Central memory CD8-positive, alpha-beta T cell (primary cell): ENCODE results near the gene HELQ.
"Not testable (repeated sequence)": the region's sequence is repeated elsewhere in the genome, so short reads cannot be mapped to it uniquely, and the experiment has no call there.

Experiments
- ATAC-seq: fragments of 150-1000 bp; cut with Tn5 transposase; replicated peaks from 2 replicates; pipeline ENCODE4 v1.10.0; 2022; ENCODE audit warnings: mild to moderate bottlenecking, moderate FRiP score, moderate number of reproducible peaks; ENCODE audit not compliant: poor library complexity, severe bottlenecking; ENCODE audit errors: extremely low read depth
- DNase-seq, 2 donors: peaks; one replicate each; pipeline ENCODE4 v3.0.0; 2021; ENCODE audit warnings: low spot score in 2 of 2
- H3K27ac Mint-ChIP-seq: one replicate; pipeline ENCODE4 v1.8.0; 2022; ENCODE audit warnings: low read depth, mild to moderate bottlenecking, moderate library complexity, mixed read lengths
- H3K27me3 Mint-ChIP-seq: one replicate; pipeline ENCODE4 v1.8.0; 2022; ENCODE audit warnings: mixed read lengths
- H3K36me3 Mint-ChIP-seq: one replicate; pipeline ENCODE4 v1.8.0; 2022; ENCODE audit warnings: mild to moderate bottlenecking, moderate library complexity, mixed read lengths; ENCODE audit not compliant: insufficient read depth
- H3K4me1 Mint-ChIP-seq: one replicate; pipeline ENCODE4 v1.8.0; 2022; ENCODE audit warnings: mixed read lengths
- H3K4me3 Mint-ChIP-seq: one replicate; pipeline ENCODE4 v1.8.0; 2022; ENCODE audit warnings: mild to moderate bottlenecking, moderate library complexity, mixed read lengths
- H3K9me3 Mint-ChIP-seq: one replicate; pipeline ENCODE4 v1.8.0; 2022; ENCODE audit warnings: mixed read lengths

The HELQ gene

DNA sequence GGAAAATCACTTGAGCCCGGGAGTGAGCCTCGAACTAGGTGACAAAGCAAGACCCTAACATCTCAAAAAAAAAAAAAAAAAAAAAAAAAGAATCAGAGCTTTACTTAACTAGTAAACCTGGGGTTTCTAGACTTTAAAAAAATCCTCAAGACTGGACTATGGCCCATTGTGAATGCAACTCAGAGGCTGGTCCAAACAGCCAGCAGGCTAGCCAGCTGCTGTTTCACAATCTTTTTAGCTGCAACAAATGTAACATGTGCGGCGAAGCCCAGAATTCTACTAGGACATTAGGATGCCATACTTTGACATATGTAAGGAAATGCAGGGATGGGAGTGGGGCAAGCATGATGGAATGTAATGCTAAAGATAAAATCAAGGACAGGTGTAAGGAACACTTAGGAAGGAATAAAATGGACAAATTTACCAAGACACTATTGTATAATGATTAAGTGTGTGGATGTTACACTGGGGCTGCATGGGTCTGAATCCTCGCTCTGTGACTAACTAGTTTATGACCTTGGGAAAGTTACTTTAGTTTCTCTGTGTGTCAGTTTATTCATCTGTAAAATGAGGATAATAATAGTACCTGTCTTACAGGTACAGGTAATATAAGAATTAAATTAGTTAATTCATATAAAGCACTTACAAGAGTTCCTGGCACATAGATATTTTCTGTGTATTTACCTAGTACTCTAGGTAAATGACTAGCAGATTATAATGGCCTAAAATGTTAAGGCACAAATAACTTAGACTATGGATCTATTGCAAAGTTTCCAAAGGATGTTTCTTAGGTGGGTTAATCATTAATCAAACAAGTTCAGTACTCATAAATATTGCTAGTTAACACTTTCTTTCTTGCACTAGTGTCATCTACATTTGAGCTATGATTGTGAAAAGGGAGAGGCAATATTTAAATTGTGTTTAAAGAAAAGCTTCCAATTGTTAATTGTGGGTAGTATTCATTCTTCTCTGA, 49.5 kb downstream of the HELQ start:
- H3K27ac Mint-ChIP-seq: peak overlapping the region; percentile 20
- no peaks in the 10 kb centered on the region for H3K9me3 Mint-ChIP-seq
- DNase-seq: no peak

DNA sequence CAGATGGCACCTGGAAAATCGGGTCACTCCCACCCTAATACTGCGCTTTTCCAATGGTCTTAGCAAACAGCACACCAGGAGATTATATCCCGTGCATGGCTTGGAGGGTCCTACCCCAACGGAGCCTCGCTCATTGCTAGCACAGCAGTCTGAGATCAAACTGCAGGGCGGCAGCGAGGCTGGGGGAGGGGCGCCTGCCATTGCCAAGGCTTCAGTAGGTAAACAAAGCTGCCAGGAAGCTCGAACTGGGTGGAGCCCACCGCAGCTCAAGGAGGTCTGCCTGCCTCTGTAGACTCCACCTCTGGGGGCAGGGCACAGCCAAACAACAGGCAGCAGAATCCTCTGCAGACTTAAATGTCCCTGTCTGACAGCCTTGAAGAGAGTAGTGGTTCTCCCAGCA, 57.5 kb downstream of the HELQ start:
- not testable (repeated sequence) for H3K27ac Mint-ChIP-seq, H3K27me3 Mint-ChIP-seq, H3K4me1 Mint-ChIP-seq, H3K9me3 Mint-ChIP-seq, H3K4me3 Mint-ChIP-seq, H3K36me3 Mint-ChIP-seq, ATAC-seq
- DNase-seq: peak in 1 of 2 donors; percentile 16

More for the DNA sequence above, 49.5 kb downstream of the HELQ start:
- Mint-ChIP-seq H3K4me3 (no peak overlapping the region), H3K4me1 (no peaks in the 10 kb centered on the region), H3K36me3 (peaks cover 22% of the 10 kb centered on the region), H3K27me3 (no peaks in the 10 kb centered on the region)
- no peak for ATAC-seq

DNA sequence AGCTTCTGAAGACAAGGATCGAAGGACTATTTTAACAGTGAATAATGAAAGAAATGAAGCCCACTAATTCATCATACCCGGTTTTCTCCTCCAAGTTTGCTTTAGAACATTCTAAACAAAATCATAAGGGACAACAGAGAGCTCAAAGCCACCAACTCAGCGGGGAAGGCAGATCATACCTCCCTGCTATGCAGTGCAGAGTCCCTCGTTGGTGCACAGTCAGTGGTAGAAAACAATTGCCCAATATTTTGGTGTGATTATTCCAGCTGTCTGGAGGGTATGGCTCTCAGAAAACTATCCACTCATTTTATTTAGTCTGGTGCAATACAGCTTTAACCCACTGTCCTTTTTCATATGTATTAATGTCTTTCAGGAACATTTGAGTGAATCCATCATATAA, 61.7 kb downstream of the HELQ start:
- Mint-ChIP-seq H3K27me3 (no peaks in the 10 kb centered on the region), H3K27ac (no peak overlapping the region), H3K4me1 (peaks cover 4% of the 10 kb centered on the region), H3K4me3 (no peak overlapping the region), H3K36me3 (no peaks in the 10 kb centered on the region), H3K9me3 (peaks cover 5% of the 10 kb centered on the region)
- DNase-seq (no peak), ATAC-seq (no peak)

DNA sequence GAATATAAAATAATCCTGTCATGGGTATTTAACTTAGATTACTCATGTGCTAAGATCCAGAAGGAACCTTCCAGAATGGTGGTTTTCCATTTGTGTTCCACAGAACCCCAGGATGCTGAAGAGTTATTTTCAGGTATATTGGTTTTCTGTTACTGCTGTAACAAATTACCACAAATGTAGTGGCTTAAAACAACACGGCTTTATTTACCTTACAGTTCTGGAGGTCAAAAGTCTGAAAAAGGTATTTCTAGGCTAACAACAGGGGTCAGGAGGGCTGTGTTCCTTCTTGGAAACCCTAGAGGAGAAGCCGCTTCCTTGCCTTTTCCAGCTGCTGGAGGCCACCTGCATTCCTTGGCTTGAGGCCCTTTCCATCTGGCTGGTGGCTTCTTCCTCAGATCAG, 63.1 kb downstream of the HELQ start:
- Mint-ChIP-seq H3K9me3 (peaks cover 3% of the 10 kb centered on the region), H3K4me1 (peaks cover 6% of the 10 kb centered on the region), H3K27ac (no peak overlapping the region), H3K27me3 (no peaks in the 10 kb centered on the region), H3K36me3 (no peaks in the 10 kb centered on the region), H3K4me3 (no peak overlapping the region)
- ATAC-seq (no peak), DNase-seq (no peak)

DNA sequence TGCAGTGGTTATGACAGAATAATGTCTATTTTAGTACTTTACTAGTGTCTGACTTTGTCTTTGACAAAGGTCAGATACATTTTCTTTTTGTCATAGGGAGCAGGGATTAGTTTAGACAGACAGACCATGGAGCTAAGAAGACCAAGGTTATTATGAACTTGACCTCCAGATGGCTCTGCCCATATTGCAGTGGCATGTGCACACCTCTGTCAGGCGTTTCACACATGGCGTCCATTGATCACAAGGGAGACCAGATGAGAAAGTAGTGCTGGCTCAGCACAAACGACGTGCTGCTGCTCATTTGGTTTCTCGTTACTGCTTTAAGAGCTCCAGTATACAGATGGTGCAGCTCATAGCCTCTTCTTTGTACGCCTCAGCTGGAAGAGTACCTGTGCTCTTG, 64.7 kb downstream of the HELQ start:
- ATAC-seq (no peak), DNase-seq (no peak)
- Mint-ChIP-seq H3K27me3 (no peaks in the 10 kb centered on the region), H3K27ac (no peak overlapping the region), H3K4me1 (peaks cover 4% of the 10 kb centered on the region), H3K4me3 (no peak overlapping the region), H3K9me3 (no peaks in the 10 kb centered on the region), H3K36me3 (no peaks in the 10 kb centered on the region)

DNA sequence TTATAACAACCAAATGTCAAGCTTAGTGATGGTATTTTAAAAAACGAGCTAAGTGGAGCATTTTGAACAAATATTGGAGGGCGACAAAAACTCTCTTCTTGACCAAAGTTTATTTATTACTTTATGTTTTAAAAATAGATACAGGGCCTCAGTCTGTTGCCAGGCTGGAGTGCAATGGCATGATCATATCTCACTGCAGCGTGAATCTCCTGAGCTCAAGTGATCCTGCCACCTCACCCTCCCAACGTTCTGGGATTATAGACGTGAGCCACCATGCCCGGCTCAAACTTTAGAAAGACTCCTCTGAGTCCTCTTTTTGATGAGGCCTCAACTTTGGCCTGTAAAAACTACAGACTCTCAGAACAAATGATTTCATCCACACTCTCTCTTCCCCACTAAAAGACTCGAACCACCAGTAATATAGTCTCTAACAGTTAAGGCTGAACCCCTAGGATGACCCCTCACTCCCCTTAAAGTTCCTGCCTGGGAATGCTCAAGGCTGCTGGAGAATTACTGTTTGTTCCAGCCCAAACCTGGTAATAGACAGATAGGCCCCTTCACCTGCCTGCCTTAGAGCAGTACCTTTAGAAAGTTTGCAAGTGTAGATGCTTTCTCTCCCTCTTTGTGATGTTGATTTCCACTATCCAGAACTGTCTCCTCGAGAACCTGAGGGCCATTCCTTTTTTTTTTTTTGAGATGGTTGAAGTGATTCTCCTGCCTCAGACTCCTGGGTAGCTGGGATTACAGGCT, 65.7 kb downstream of the HELQ start:
- Mint-ChIP-seq H3K4me1 (peaks cover 4% of the 10 kb centered on the region), H3K36me3 (no peaks in the 10 kb centered on the region), H3K27ac (no peak overlapping the region), H3K27me3 (no peaks in the 10 kb centered on the region), H3K4me3 (no peak overlapping the region), H3K9me3 (no peaks in the 10 kb centered on the region)
- ATAC-seq: no peak
- DNase-seq: no peak

DNA sequence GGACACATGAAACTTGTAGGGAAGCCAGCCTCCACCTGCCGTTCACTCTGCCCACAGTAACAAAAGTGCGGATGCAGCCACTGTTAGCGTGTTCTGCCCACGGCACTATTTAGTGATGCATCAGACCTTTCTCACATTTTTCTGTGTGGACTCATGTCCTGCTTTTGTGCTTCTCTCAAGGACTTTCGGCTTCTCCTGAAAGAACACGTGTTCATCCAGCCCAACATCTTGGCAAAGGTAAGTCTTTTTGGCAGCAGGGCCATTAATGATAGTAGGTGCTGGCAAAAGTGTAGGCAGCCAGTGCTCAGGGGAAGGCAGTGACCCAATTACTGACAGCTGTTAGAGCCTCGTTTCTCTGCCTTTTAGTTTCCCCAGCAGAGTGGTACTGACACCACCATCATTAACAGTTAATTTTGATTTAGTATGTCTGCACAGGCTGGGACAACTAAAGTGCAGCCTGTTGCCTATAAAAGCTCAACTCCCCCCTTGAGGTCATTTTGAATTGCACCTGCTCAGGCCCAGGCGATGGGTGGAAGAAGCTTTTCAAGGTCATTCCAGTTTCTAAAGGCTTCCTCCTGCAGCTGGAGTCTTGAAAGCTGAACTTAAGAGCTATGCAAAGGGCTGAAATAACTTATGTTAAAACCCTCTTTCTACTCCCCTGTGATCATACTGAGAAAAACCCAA, 66.4 kb downstream of the HELQ start:
- H3K4me3 Mint-ChIP-seq: no peak overlapping the region
- peaks cover 4% of the 10 kb centered on the region for H3K4me1 Mint-ChIP-seq

DNA sequence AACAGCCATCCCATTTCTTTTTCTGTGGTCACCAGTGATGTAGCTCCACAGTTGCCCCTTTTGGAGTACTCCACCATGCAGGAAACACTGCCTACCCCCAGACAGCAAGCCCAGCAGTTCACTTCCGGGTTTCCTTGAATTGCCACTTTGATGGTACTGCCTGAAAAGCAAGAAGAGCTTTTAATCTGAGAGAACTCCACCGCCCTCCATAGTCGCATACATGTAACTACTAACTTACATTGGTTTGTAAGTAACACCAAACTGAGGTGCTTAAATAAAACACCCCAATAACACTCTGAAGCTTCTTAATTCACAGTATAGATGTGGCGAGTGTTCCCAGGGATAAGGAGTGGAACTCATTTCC, 67.3 kb downstream of the HELQ start:
- Mint-ChIP-seq H3K27me3 (no peaks in the 10 kb centered on the region), H3K4me3 (no peak overlapping the region), H3K27ac (peak overlapping the region; percentile 18), H3K4me1 (peaks cover 4% of the 10 kb centered on the region), H3K9me3 (no peaks in the 10 kb centered on the region), H3K36me3 (no peaks in the 10 kb centered on the region)
- no peak for DNase-seq
- ATAC-seq: peak; percentile 46

More for the DNA sequence above, 66.4 kb downstream of the HELQ start:
- H3K9me3 Mint-ChIP-seq: no peaks in the 10 kb centered on the region
- no peaks in the 10 kb centered on the region for H3K27me3 Mint-ChIP-seq
- no peak for ATAC-seq
- H3K36me3 Mint-ChIP-seq: no peaks in the 10 kb centered on the region
- no peak for DNase-seq
- no peak overlapping the region for H3K27ac Mint-ChIP-seq

DNA sequence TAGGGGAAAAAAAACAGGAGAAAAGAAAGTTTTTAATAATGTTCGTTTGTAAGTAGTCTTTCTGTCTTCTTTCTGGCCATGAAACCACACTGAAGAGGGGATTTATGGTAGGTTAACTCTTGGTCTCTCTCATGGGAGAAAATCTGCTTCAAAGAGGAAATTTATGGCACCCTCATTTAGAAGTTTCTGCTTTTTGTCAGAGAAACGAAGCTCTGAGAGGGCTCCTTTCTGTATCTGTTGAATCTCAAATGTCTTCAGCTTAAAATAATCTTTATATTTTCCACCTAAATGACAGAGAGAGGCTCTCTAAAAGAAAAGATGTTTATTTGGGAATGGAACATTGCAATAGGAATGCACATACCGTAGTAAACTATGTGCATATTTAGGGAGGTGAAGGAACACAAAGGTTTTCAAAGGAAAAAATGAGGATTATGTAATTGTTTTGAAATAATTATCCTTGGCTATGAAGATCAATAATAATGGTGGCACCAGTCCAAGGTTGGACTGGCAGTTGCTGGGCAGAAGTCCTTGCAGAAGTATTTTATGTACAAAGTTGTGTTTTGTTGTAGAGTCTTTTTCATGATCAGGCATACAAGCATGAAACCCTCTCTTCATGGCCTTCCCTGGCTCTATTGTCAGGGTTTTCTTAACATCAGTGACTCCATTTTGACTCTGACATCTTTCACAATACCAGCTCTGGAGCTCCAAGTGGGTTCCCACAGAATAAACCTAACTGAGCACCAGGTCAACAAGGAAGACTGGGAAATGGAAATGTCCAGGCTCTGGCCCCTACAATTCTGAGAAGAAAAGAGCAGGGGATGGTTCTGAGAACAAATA, 67.9 kb downstream of the HELQ start:
- no peak for DNase-seq

DNA sequence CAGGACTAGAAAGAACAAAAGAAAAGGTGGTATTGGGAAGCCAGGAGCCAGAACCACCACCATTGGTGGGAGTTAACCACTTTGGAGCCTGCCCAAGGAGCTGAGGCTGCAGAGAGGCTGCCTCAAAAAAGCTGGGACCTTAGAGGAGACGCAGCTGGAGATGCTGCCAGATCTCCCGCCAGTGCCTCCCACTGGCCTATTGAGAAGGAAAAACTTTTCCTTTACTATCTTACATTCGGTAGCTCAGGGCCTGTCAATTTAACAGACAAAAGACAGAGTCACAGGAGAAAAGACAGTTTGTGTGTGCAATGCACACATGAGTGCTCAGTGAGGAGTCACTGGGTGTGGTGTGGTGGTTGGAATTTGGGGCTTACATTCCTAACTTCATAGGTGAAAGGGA, 68.6 kb downstream of the HELQ start:
- Mint-ChIP-seq H3K36me3 (no peaks in the 10 kb centered on the region), H3K27me3 (no peaks in the 10 kb centered on the region), H3K4me1 (peaks cover 9% of the 10 kb centered on the region), H3K4me3 (no peak overlapping the region), H3K27ac (no peak overlapping the region), H3K9me3 (no peaks in the 10 kb centered on the region)
- ATAC-seq (no peak), DNase-seq (no peak)

More for the DNA sequence above, 67.9 kb downstream of the HELQ start:
- Mint-ChIP-seq H3K4me1 (peaks cover 6% of the 10 kb centered on the region), H3K27ac (no peak overlapping the region), H3K27me3 (no peaks in the 10 kb centered on the region), H3K4me3 (no peak overlapping the region), H3K9me3 (no peaks in the 10 kb centered on the region), H3K36me3 (no peaks in the 10 kb centered on the region)
- ATAC-seq: no peak

DNA sequence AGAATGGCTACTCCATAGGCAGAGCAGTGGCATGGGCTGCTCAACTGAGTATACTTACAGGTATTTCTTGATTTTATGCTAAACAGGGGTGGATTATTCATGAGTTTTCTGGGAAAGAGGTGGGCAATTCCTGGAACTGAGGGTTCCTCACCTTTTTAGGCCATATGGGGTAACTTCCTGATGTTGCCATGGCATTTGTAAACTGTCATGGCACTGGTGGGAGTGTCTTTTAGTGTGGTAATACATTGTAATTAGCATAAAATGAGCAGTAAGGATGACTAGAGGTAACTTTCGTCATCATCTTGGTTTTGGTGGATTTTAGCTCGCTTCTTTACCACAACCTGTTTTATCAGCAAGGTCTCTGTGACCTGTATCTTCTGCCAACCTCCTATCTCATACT, 72.8 kb downstream of the HELQ start:
- ATAC-seq (no peak), DNase-seq (no peak)
- no peaks in the 10 kb centered on the region for H3K36me3 Mint-ChIP-seq
- H3K4me3 Mint-ChIP-seq: no peak overlapping the region
- peaks cover 4% of the 10 kb centered on the region for H3K4me1 Mint-ChIP-seq
- no peak overlapping the region for H3K27ac Mint-ChIP-seq
- H3K9me3 Mint-ChIP-seq: no peaks in the 10 kb centered on the region
- no peaks in the 10 kb centered on the region for H3K27me3 Mint-ChIP-seq

DNA sequence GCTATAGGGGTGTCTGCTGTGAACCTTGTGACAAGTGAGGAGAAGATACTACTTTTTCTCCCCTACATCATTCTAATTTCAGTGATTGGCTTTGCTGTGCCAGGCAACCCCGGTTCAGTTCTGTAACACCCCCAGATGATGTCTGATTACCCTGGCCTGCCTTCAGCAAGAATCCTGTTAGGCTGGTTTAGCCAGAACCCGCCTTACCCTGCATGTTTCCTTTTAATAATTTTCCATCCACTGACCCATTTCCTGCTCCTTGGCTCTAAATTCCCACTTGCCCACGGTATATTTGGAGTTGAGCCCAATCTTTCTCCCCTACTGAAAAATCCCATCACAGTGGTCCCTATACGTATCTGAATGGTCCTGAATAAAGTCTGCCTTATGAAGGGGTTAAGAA, 74.5 kb downstream of the HELQ start:
- no peaks in the 10 kb centered on the region for H3K9me3 Mint-ChIP-seq
- H3K27me3 Mint-ChIP-seq: peaks cover 6% of the 10 kb centered on the region
- no peak overlapping the region for H3K27ac Mint-ChIP-seq
- H3K4me1 Mint-ChIP-seq: peaks cover 4% of the 10 kb centered on the region
- no peak overlapping the region for H3K4me3 Mint-ChIP-seq
- DNase-seq: no peak
- no peak for ATAC-seq
- H3K36me3 Mint-ChIP-seq: no peaks in the 10 kb centered on the region
